ENCODE results near the gene RHOD.
A peak's percentile ranks its signal among the peaks of the same experiment; 100 is the strongest.

RHOD gene

GRCh38 chr11:67056267-67057204, at the start of gene RHOD:
TSS of gene RHOD (plus strand) at chr11:67056847. CDS start at chr11:67056903, 56 bp downstream.
- DNase-seq: peak in 1 of 2 experiments; percentile 18

GRCh38 chr11:67007126-67007525, 49.5 kb upstream of the RHOD start:
- DNase-seq: no peak

GRCh38 chr11:67010296-67010905, 46.2 kb upstream of the RHOD start:
- DNase-seq: no peak

GRCh38 chr11:67013511-67014045, 43.1 kb upstream of the RHOD start:
- DNase-seq: no peak

GRCh38 chr11:67014343-67014742, 42.3 kb upstream of the RHOD start:
- DNase-seq: no peak

GRCh38 chr11:67015048-67015447, 41.6 kb upstream of the RHOD start:
- no peak for DNase-seq

GRCh38 chr11:67016550-67016949, 40.1 kb upstream of the RHOD start:
- no peak for DNase-seq

GRCh38 chr11:67020949-67021348, 35.7 kb upstream of the RHOD start:
- DNase-seq: no peak

- DNase-seq: no peak
Measured at GRCh38 chr11:67022341-67022933, 34.2 kb upstream of the RHOD start.

GRCh38 chr11:67022961-67023956, 33.4 kb upstream of the RHOD start, which contains the start of gene SYT12:
TSS of gene SYT12 (plus strand) at chr11:67023134. CDS start at chr11:67030145, 7,011 bp downstream.
- peak; percentile 14 to 18 for DNase-seq

GRCh38 chr11:67023957-67024353, 32.7 kb upstream of the RHOD start:
- DNase-seq: no peak

GRCh38 chr11:67024410-67024809, 32.2 kb upstream of the RHOD start:
- DNase-seq: peak; percentile 34 to 44

- no peak for DNase-seq
Measured at GRCh38 chr11:67024966-67025365, 31.7 kb upstream of the RHOD start.

- no peak for DNase-seq
Measured at GRCh38 chr11:67025750-67026149, 30.9 kb upstream of the RHOD start.

GRCh38 chr11:67026941-67027340, 29.7 kb upstream of the RHOD start:
- DNase-seq: no peak

GRCh38 chr11:67027483-67027930, 29.1 kb upstream of the RHOD start:
- DNase-seq: no peak

GRCh38 chr11:67027943-67028542, 28.6 kb upstream of the RHOD start:
- no peak for DNase-seq

- DNase-seq: no peak
Measured at GRCh38 chr11:67029146-67029545, 27.5 kb upstream of the RHOD start.

GRCh38 chr11:67030976-67031375, 25.7 kb upstream of the RHOD start:
- no peak for DNase-seq

GRCh38 chr11:67031791-67032561, 24.7 kb upstream of the RHOD start:
- no peak for DNase-seq

Measured in activated CD4-positive, alpha-beta T cell treated with anti-CD3 and anti-CD28 coated beads, Interleukin-2, amount 50 U/mL, for 4 hours (primary cell).